SH-SY5Y (cell line): ENCODE results near the gene HS6ST1.

Experiments used
- GATA2 ChIP-seq: IDR thresholded peaks from 2 replicates; pipeline ENCODE4 v1.6.1; 2011; ENCODE audit warnings: mild to moderate bottlenecking, low read depth, low read length
- GATA3 ChIP-seq: IDR thresholded peaks from 2 replicates; pipeline ENCODE4 v1.6.1; 2011; ENCODE audit warnings: low read depth, mild to moderate bottlenecking, low read length, moderate library complexity

DNA sequence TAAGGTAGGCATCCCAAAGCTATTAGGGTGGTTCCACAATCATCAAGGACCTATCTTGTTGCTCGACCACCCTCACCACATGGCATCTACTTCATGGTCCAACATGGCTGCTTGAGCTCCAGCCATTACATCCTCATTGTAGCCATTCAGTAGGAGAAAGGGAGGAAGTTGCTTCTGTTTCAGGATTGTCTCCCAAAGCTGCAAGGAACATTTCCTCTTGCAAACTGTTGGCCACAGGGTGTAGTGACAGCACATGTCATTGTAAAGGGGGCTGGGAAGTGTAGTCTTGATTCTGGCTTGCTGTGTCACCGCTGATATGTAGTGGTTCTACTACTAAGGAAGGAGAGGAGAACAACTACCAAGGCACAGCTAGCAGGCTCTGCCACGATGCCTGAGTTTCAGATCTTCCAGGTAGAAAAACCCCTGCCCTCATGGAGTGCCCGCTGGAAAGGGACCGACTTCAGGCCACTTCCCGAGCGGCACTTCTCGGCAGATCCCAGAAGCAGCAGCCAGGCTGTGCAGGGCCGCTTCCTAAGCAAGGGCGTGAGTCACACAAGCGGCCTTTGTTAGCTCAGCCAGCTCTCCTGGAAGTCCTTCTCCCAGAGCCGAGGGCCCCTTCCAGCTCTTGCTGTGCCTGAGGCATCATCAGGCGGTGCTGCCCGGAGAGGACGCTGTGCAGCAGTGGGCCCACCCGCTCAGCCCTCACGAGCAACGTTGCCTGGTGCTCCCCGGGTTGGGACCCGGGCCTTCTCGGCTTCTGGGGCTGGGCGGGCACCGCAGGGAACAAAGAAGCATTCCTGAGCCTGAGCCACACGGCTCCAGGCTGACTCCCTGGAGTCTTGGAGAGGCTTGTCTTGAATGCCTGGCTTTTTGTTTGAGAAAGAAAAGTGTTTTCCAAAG is 58.2 kb downstream of the HS6ST1 start:
- TF ChIP-seq GATA2 (no peak), GATA3 (no peak)
